AG09319 (cell line): Measurements from ENCODE around the gene TMC3.
"Not testable (repeated sequence)": the region's sequence is repeated elsewhere in the genome, so short reads cannot be mapped to it uniquely, and the experiment has no call there.

Experiments
- DNase-seq: peaks from one replicate; pipeline ENCODE4 v3.0.0-alpha.2; 2010; ENCODE audit warnings: low read depth; ENCODE audit errors: extremely low read depth
- CTCF ChIP-seq: IDR thresholded peaks from 2 replicates; pipeline ENCODE4 v1.5.1; 2011; ENCODE audit warnings: low read depth, mild to moderate bottlenecking, inconsistent platforms, low read length, moderate library complexity

The TMC3 gene

GRCh38 chr15:81331600-81331999 is 42.4 kb downstream of the TMC3 start:
- no peak for DNase-seq
- TF ChIP-seq CTCF, result no peak

GRCh38 chr15:81331141-81331540 is 42.9 kb downstream of the TMC3 start:
- not testable (repeated sequence) for DNase-seq

- TF ChIP-seq CTCF, result no peak
- no peak for DNase-seq
Observed at GRCh38 chr15:81330366-81331090, 43.5 kb downstream of the TMC3 start.

- no peak for TF ChIP-seq CTCF
- no peak for DNase-seq
Observed at GRCh38 chr15:81329446-81329845, 44.6 kb downstream of the TMC3 start.

GRCh38 chr15:81327516-81327915 is 46.5 kb downstream of the TMC3 start:
- DNase-seq, result peak; percentile 34
- no peak for TF ChIP-seq CTCF

- DNase-seq, result no peak
- no peak for TF ChIP-seq CTCF
Observed at GRCh38 chr15:81326466-81327212, 47.4 kb downstream of the TMC3 start.

GRCh38 chr15:81323944-81324881 is 49.8 kb downstream of the TMC3 start, which contains the start of gene STARD5:
Gene STARD5 (minus strand): TSS chr15:81324141. CDS start chr15:81324099, 42 bp downstream.
- DNase-seq, result peak; percentile 85
- TF ChIP-seq CTCF, result no peak
